Vagina (tissue), 2 donors: Measurements from ENCODE around the gene SLC36A1.

Source experiments
- POLR2AphosphoS5 ChIP-seq, 2 donors: sonication (generic); formaldehyde crosslinking; IDR thresholded peaks; one replicate each; pipeline ENCODE4 v1.9.0; 2017; ENCODE audit warnings: antibody characterized with exemption in 2 of 2, mild to moderate bottlenecking in 2 of 2, low read depth in 1 of 2; ENCODE audit not compliant: insufficient read depth in 1 of 2
- TF ChIP-seq, protein P1 (sequence below), 3 experiments: fragments of 450-650 bp in 2 of 3; fragments of 200-600 bp in 1 of 3; sonication (generic) in 1 of 3; IDR thresholded peaks; one replicate each; pipeline ENCODE4 v1.5.1; 2017 to 2019; ENCODE audit warnings: antibody characterized with exemption in 3 of 3, mild to moderate bottlenecking in 2 of 3, moderate library complexity in 2 of 3

GRCh38 chr5:151450605-151451004 is 3.2 kb downstream of the SLC36A1 start:
- TF ChIP-seq, protein P1, sequence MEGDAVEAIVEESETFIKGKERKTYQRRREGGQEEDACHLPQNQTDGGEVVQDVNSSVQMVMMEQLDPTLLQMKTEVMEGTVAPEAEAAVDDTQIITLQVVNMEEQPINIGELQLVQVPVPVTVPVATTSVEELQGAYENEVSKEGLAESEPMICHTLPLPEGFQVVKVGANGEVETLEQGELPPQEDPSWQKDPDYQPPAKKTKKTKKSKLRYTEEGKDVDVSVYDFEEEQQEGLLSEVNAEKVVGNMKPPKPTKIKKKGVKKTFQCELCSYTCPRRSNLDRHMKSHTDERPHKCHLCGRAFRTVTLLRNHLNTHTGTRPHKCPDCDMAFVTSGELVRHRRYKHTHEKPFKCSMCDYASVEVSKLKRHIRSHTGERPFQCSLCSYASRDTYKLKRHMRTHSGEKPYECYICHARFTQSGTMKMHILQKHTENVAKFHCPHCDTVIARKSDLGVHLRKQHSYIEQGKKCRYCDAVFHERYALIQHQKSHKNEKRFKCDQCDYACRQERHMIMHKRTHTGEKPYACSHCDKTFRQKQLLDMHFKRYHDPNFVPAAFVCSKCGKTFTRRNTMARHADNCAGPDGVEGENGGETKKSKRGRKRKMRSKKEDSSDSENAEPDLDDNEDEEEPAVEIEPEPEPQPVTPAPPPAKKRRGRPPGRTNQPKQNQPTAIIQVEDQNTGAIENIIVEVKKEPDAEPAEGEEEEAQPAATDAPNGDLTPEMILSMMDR (IDR thresholded peaks at IDR 0.05), result no peak
- TF ChIP-seq POLR2AphosphoS5 (IDR thresholded peaks at IDR 0.05; ENCODE audit: insufficient read depth in 1 of 2, low read depth in 1 of 2), result no peak
